Measurements from ENCODE around the gene AJAP1.

AJAP1 gene

GRCh38 chr1:4772294-4773010, 118.0 kb downstream of the AJAP1 start:
- DNase-seq (ENCODE audit: low read depth in 1 of 2, low spot score in 1 of 2), result no peak
- TF ChIP-seq REST (IDR thresholded peaks at IDR 0.05; ENCODE audit: insufficient replicate concordance, low read depth) (no peak), GABPA (IDR thresholded peaks at IDR 0.05; ENCODE audit: low read depth) (no peak), CTCF (IDR thresholded peaks at IDR 0.05; ENCODE audit: insufficient read depth, low read length) (no peak), SPI1 (IDR thresholded peaks at IDR 0.05; ENCODE audit: borderline replicate concordance, low read depth) (no peak), POLR2AphosphoS5 (IDR thresholded peaks at IDR 0.05; ENCODE audit: low read depth) (no peak)
- Histone ChIP-seq H3K27ac (replicated peaks) (no peak overlapping the region), H3K4me3 (replicated peaks; ENCODE audit: insufficient read depth, low read length) (no peak overlapping the region), H3K27me3 (ENCODE audit: insufficient read depth, poor library complexity, severe bottlenecking) (no peaks in the 10 kb centered on the region)

DNA sequence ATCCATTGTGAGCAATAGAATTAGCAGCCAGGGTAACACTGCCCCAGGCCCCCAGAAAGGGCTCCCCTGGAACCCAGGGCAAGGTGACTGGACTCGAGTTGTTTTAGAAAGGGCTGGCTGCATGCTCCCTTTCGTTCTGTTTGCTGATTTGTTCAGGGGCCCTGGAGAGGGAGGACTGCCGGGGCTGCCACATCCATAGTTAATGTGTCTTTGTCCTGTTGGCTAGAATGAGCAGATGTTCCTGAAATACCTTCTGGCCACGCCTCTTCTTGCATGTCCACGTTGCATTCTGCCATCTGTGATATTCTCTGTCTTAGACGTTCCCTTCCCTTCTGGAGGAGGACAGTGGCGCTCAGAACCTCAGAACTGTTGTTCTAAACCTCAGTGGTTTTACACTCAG, 118.8 kb downstream of the AJAP1 start:
- Histone ChIP-seq H3K27ac (replicated peaks) (no peak overlapping the region), H3K27me3 (ENCODE audit: insufficient read depth, poor library complexity, severe bottlenecking) (no peaks in the 10 kb centered on the region), H3K4me3 (replicated peaks; ENCODE audit: insufficient read depth, low read length) (no peak overlapping the region)
- no peak for TF ChIP-seq POLR2AphosphoS5 (IDR thresholded peaks at IDR 0.05; ENCODE audit: low read depth)
- DNase-seq (ENCODE audit: low read depth in 1 of 2, low spot score in 1 of 2), result no peak

- no peak for DNase-seq (ENCODE audit: low read depth in 1 of 2, low spot score in 1 of 2)
- no peak overlapping the region for H3K27ac ChIP-seq (replicated peaks)
- no peaks in the 10 kb centered on the region for H3K27me3 ChIP-seq (ENCODE audit: insufficient read depth, poor library complexity, severe bottlenecking)
- H3K4me3 ChIP-seq (replicated peaks; ENCODE audit: insufficient read depth, low read length), result no peak overlapping the region
- TF ChIP-seq REST (IDR thresholded peaks at IDR 0.05; ENCODE audit: insufficient replicate concordance, low read depth), result no peak
- TF ChIP-seq GABPA (IDR thresholded peaks at IDR 0.05; ENCODE audit: low read depth), result no peak
- TF ChIP-seq POLR2AphosphoS5 (IDR thresholded peaks at IDR 0.05; ENCODE audit: low read depth), result no peak
These were observed 121.1 kb downstream of the AJAP1 start for GRCh38 chr1:4775506-4775905.

DNA sequence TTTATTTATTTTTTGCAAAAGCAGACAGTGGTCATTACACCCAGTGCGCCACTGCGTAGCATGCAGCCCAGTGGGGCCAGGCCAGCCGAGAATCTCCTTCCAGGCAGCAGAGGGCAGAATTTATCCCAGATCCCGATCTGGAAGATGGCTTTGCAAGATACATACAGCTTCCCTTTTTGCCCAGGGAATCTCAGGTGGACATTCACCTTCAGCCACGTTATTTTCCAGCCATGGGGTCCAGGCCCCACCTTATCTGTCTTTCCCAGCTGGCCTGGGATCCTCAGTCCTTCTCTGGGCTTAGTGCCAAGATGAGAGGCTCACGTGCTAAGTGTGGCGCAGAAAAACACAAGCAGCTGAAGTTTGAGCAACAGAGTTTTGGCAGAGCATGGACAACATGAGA, 123.6 kb downstream of the AJAP1 start:
- TF ChIP-seq CTCF (IDR thresholded peaks at IDR 0.05; ENCODE audit: insufficient read depth, low read length) (no peak), GABPA (IDR thresholded peaks at IDR 0.05; ENCODE audit: low read depth) (no peak), SPI1 (IDR thresholded peaks at IDR 0.05; ENCODE audit: borderline replicate concordance, low read depth) (no peak), REST (IDR thresholded peaks at IDR 0.05; ENCODE audit: insufficient replicate concordance, low read depth) (no peak), POLR2AphosphoS5 (IDR thresholded peaks at IDR 0.05; ENCODE audit: low read depth) (no peak)
- H3K27ac ChIP-seq (replicated peaks), result no peak overlapping the region
- no peak overlapping the region for H3K4me3 ChIP-seq (replicated peaks; ENCODE audit: insufficient read depth, low read length)
- no peak for DNase-seq (ENCODE audit: low read depth in 1 of 2, low spot score in 1 of 2)
- no peaks in the 10 kb centered on the region for H3K27me3 ChIP-seq (ENCODE audit: insufficient read depth, poor library complexity, severe bottlenecking)
